Measurements from ENCODE around the gene ELOVL5.
"Not testable (repeated sequence)": the region's sequence is repeated elsewhere in the genome, so short reads cannot be mapped to it uniquely, and the experiment has no call there.

The ELOVL5 gene

GRCh38 chr6:53359095-53359842 lies 10.5 kb upstream of the ELOVL5 start:
- peak; percentile 94 for DNase-seq

- DNase-seq, result peak; percentile 57
These were observed 9.8 kb upstream of the ELOVL5 start for GRCh38 chr6:53358440-53359094.

- no peak for DNase-seq
These were observed 9.0 kb upstream of the ELOVL5 start for GRCh38 chr6:53357576-53358360.

- no peak for DNase-seq
These were observed 4.9 kb upstream of the ELOVL5 start for GRCh38 chr6:53353624-53354023.

GRCh38 chr6:53352360-53352759 lies 3.6 kb upstream of the ELOVL5 start:
- no peak for DNase-seq

GRCh38 chr6:53349209-53349693 lies 501 bp upstream of the ELOVL5 start:
- no peak for DNase-seq

GRCh38 chr6:53347921-53348370 lies 804 bp downstream of the ELOVL5 start:
- DNase-seq, result peak; percentile 40

GRCh38 chr6:53347250-53347920 lies 1.4 kb downstream of the ELOVL5 start:
- DNase-seq, result no peak

- not testable (repeated sequence) for DNase-seq
These were observed 2.7 kb downstream of the ELOVL5 start for GRCh38 chr6:53346049-53346448.

GRCh38 chr6:53344969-53345368 lies 3.8 kb downstream of the ELOVL5 start:
- no peak for DNase-seq

- DNase-seq, result no peak
These were observed 5.7 kb downstream of the ELOVL5 start for GRCh38 chr6:53343092-53343491.

GRCh38 chr6:53342217-53342616 lies 6.5 kb downstream of the ELOVL5 start:
- DNase-seq, result no peak

- DNase-seq, result no peak
These were observed 8.2 kb downstream of the ELOVL5 start for GRCh38 chr6:53340536-53340935.

GRCh38 chr6:53339424-53339823 lies 9.3 kb downstream of the ELOVL5 start:
- DNase-seq, result no peak

GRCh38 chr6:53338304-53338703 lies 10.4 kb downstream of the ELOVL5 start:
- DNase-seq, result no peak

GRCh38 chr6:53336070-53336469 lies 12.7 kb downstream of the ELOVL5 start:
- DNase-seq, result no peak

- DNase-seq, result peak; percentile 87
These were observed 13.3 kb downstream of the ELOVL5 start for GRCh38 chr6:53335224-53335994.

- DNase-seq, result no peak
These were observed 15.0 kb downstream of the ELOVL5 start for GRCh38 chr6:53333439-53334408.

- no peak for DNase-seq
These were observed 17.1 kb downstream of the ELOVL5 start for GRCh38 chr6:53331678-53332077.

- no peak for DNase-seq
These were observed 18.6 kb downstream of the ELOVL5 start for GRCh38 chr6:53330137-53330536.

- DNase-seq, result no peak
These were observed 20.4 kb downstream of the ELOVL5 start for GRCh38 chr6:53328375-53328774.
